Caco-2 (cell line): ENCODE data around the gene ING1. TPM values are rescaled to one million over a fixed set of nuclear protein-coding genes. Genes with fewer than 3 reads are reported as not detected.
A peak's percentile ranks its signal among the peaks of the same experiment; 100 is the strongest.

ENCODE experiments used
- BruUV-seq: library from RNA; stranded (reverse); fragments of 400-500 nt; replicated peaks from 2 replicates; lab custom pipeline; 2021; lab: Mats Ljungman, UMichigan
- CTCF ChIA-PET: fragments of 300-600 bp; sonication (Branson Sonifier 250); formaldehyde crosslinking; loops from one replicate; lab custom pipeline; 2022; ENCODE audit warnings: antibody characterized with exemption; lab: Charles Lee
- POLR2A ChIA-PET: fragments of 300-600 bp; sonication (Branson Sonifier 250); formaldehyde crosslinking; loops from one replicate; lab custom pipeline; 2022; ENCODE audit warnings: antibody characterized with exemption; lab: Charles Lee
- DNase-seq, 2 experiments: peaks; one replicate each; pipeline versions ENCODE4 v3.0.0 to v3.0.0-alpha.2; 2020 to 2022
- H3K27me3 ChIP-seq: replicated peaks from 2 replicates; pipeline ENCODE4 v1.6.0; 2011; ENCODE audit warnings: low read length; ENCODE audit not compliant: control insufficient read depth, insufficient read depth
- H3K36me3 ChIP-seq: 2 replicates; pipeline ENCODE4 v1.5.1; 2011; ENCODE audit warnings: low read length; ENCODE audit not compliant: control insufficient read depth, insufficient read depth
- H3K4me1 ChIP-seq: fragments of 250-450 bp; sonication (Bioruptor Pico); 2 replicates; pipeline ENCODE4 v1.5.1; 2020; ENCODE audit warnings: mild to moderate bottlenecking
- H3K4me3 ChIP-seq: 2 replicates; pipeline ENCODE4 v1.5.1; 2011; ENCODE audit warnings: low read depth, mild to moderate bottlenecking, control low read depth, low read length
- H3K9me3 ChIP-seq: fragments of 250-450 bp; sonication (Bioruptor Pico); 2 replicates; pipeline ENCODE4 v1.5.1; 2020; ENCODE audit warnings: mild to moderate bottlenecking, moderate library complexity
- H3K27ac Mint-ChIP-seq: one replicate; pipeline ENCODE4 v1.8.0; 2022; ENCODE audit warnings: mixed read lengths; ENCODE audit not compliant: unreplicated experiment
- H3K27me3 Mint-ChIP-seq: one replicate; pipeline ENCODE4 v1.8.0; 2022; ENCODE audit warnings: mixed read lengths; ENCODE audit not compliant: insufficient read depth, unreplicated experiment
- H3K36me3 Mint-ChIP-seq: one replicate; pipeline ENCODE4 v1.8.0; 2022; ENCODE audit warnings: mild to moderate bottlenecking, mixed read lengths; ENCODE audit not compliant: insufficient read depth, unreplicated experiment
- H3K4me1 Mint-ChIP-seq: one replicate; pipeline ENCODE4 v1.8.0; 2022; ENCODE audit warnings: low read depth, mixed read lengths; ENCODE audit not compliant: unreplicated experiment
- H3K4me3 Mint-ChIP-seq: one replicate; pipeline ENCODE4 v1.8.0; 2022; ENCODE audit warnings: mild to moderate bottlenecking, moderate library complexity, mixed read lengths; ENCODE audit not compliant: unreplicated experiment
- H3K9me3 Mint-ChIP-seq: one replicate; pipeline ENCODE4 v1.8.0; 2022; ENCODE audit warnings: mixed read lengths; ENCODE audit not compliant: unreplicated experiment
- intact Hi-C: fragments of 100-400 bp; cut with micrococcal nuclease; formaldehyde crosslinking; loops from one replicate; pipeline ENCODE4 v1.10.0; 2022; ENCODE audit not compliant: unreplicated experiment
- total RNA-seq: library from RNA; stranded (reverse); gene quantifications from 2 replicates; pipeline ENCODE4 v1.2.3, GENCODE V29; 2022
- TF ChIP-seq, protein P1 (sequence below), 2 experiments: fragments of 200-600 bp in 1 of 2; IDR thresholded peaks; 1 replicate in 1 of 2; 2 replicates in 1 of 2; pipeline versions ENCODE4 v1.5.1 to v1.8.0; 2011 to 2022; ENCODE audit warnings: antibody characterized with exemption in 1 of 2, control low read depth in 1 of 2, inconsistent platforms in 1 of 2, low read depth in 1 of 2, low read length in 1 of 2, mild to moderate bottlenecking in 1 of 2, moderate library complexity in 1 of 2; ENCODE audit not compliant: insufficient read depth in 1 of 2, severe bottlenecking in 1 of 2, unreplicated experiment in 1 of 2

The ING1 gene
- total RNA-seq, 1 experiment from 2014 or later: 17.9 TPM

DNA sequence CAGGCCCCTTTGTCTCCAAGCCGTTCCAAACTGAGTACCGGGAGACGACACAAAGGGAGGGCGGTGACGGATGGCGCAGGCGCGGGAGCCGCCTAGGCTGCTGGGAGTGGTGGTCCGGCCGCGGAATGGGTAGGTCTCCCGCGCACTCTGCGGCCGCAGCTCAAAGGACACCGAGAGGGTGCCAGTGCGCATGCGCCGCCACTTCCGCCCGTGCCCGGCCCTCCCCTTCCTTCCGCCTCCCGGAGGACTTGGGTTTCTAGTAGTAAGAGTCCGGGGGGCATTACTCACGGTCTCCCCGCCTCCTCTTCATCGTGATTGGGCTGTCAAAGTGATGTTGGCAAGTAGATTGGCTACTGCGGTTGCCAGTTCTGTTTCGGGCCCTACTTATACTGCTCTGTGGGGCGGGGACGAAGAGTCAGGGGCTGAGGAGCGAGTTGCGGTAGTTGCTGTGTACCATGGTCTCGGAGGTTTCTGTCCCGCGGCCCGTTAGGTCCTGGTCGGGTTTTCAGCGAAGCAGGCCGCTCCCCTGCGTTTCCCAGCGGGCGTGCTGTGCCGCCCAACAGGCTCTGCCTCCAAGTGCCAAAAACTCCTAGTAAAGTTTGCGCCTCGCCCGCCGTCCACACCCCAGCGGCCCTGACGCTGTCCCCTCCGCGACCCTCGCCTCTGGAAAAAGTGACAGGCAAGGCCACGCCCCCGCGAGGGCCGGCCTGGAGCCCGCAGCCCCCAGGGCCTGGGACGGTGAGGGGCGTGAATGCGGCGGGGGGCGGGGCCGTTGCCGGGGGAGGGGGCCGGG is 455 bp upstream of the ING1 start:
- no TSS peak for BruUV-seq
- Mint-ChIP-seq H3K9me3 (no peaks in the 10 kb centered on the region), H3K27ac (peak overlapping the region; percentile 100), H3K36me3 (peaks cover 44% of the 10 kb centered on the region), H3K4me1 (peaks cover 17% of the 10 kb centered on the region), H3K27me3 (peaks cover 2% of the 10 kb centered on the region), H3K4me3 (peak overlapping the region; percentile 100)
- DNase-seq: peak; percentile 99 to 100
- Histone ChIP-seq H3K4me1 (peaks cover 16% of the 10 kb centered on the region; the same call in 1 of the 2 replicates), H3K9me3 (no peaks in the 10 kb centered on the region), H3K4me3 (peak overlapping the region; percentile 93), H3K27me3 (no peaks in the 10 kb centered on the region), H3K36me3 (no peaks in the 10 kb centered on the region)
- ChIA-PET POLR2A (interaction anchor here (0.6 to 1.6 kb wide), 9 partner anchors 32 to 205 kb away, joined by 3 to 11 read pairs (median 3); partner anchors contain the start of genes NAXD and RAB20), CTCF (interaction anchor here (1.1 to 1.2 kb wide), 2 partner anchors 29 to 202 kb away, joined by 3 to 7 read pairs; no protein-coding TSS in a partner anchor)
- TF ChIP-seq, protein P1, sequence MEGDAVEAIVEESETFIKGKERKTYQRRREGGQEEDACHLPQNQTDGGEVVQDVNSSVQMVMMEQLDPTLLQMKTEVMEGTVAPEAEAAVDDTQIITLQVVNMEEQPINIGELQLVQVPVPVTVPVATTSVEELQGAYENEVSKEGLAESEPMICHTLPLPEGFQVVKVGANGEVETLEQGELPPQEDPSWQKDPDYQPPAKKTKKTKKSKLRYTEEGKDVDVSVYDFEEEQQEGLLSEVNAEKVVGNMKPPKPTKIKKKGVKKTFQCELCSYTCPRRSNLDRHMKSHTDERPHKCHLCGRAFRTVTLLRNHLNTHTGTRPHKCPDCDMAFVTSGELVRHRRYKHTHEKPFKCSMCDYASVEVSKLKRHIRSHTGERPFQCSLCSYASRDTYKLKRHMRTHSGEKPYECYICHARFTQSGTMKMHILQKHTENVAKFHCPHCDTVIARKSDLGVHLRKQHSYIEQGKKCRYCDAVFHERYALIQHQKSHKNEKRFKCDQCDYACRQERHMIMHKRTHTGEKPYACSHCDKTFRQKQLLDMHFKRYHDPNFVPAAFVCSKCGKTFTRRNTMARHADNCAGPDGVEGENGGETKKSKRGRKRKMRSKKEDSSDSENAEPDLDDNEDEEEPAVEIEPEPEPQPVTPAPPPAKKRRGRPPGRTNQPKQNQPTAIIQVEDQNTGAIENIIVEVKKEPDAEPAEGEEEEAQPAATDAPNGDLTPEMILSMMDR (IDR thresholded peaks at IDR 0.05; ENCODE audit: insufficient read depth in 1 of 2, low read depth in 1 of 2, low read length in 1 of 2, severe bottlenecking in 1 of 2, unreplicated experiment in 1 of 2): no peak
- intact Hi-C loops: loop anchor here (2.0 kb wide), 1 partner anchor 264 kb away; no protein-coding TSS in a partner anchor

DNA sequence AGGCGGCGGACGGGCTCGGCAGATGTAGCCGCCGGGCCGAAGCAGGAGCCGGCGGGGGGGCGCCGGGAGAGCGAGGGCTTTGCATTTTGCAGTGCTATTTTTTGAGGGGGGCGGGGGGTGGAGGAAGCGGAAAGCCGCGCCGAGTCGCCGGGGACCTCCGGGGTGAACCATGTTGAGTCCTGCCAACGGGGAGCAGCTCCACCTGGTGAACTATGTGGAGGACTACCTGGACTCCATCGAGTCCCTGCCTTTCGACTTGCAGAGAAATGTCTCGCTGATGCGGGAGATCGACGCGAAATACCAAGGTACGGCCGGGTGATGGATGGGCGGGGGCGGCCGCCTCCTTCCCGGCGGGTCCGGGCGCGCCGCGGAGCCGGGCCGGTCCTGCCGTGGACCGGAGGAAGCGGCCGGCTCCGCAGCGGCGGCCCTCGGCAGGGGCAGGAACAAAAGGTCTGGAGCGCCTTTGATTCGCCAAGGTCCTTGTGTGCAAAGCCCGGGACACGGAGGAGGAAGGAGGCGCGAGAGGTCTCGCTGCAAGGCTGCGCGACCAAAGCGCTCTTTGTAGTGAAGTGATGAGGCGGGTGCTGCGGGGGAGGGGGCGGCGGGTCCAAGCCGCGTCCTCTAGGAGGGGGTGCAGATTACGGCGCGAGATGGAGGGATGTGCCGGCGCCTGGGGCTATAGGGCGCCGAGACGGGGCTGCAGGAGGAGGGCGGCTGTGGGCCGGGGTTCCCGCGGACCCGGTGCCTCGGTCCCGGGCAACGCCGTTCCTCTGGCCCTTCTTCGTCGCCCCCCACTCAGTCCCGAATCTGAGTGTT is 689 bp downstream of the ING1 start:
- no peaks in the 10 kb centered on the region for H3K9me3 ChIP-seq
- H3K4me1 Mint-ChIP-seq: peaks cover 17% of the 10 kb centered on the region
- ChIA-PET CTCF (no interaction called here), POLR2A (interaction anchor here (1.5 kb wide), 1 partner anchor 8 kb away, joined by 27 read pairs; the partner anchor contains the start of gene CARS2)
- peaks cover 48% of the 10 kb centered on the region for H3K36me3 Mint-ChIP-seq
- peak overlapping the region; percentile 100 for H3K4me3 Mint-ChIP-seq
- H3K27me3 ChIP-seq: no peaks in the 10 kb centered on the region
- intact Hi-C loops: loop anchor here (1.0 to 2.0 kb wide), 6 partner anchors 33 to 265 kb away; partner anchors contain the start of genes ANKRD10 and NAXD
- H3K4me3 ChIP-seq: peak overlapping the region; percentile 93
- DNase-seq: peak; percentile 51 to 66
- TF ChIP-seq, protein P1 (IDR thresholded peaks at IDR 0.05; ENCODE audit: insufficient read depth in 1 of 2, low read depth in 1 of 2, low read length in 1 of 2, severe bottlenecking in 1 of 2, unreplicated experiment in 1 of 2): peak in 1 of 2 experiments; percentile 28
- H3K27me3 Mint-ChIP-seq: peaks cover 2% of the 10 kb centered on the region
- H3K27ac Mint-ChIP-seq: peak overlapping the region; percentile 96
- no peaks in the 10 kb centered on the region for H3K9me3 Mint-ChIP-seq
- H3K4me1 ChIP-seq: peaks cover 16% of the 10 kb centered on the region; the same call in 1 of the 2 replicates
- H3K36me3 ChIP-seq: no peaks in the 10 kb centered on the region
- no TSS peak for BruUV-seq
